ENCODE measurements around the gene PUS10. TPM values are rescaled to one million over a fixed set of nuclear protein-coding genes. Genes with fewer than 3 reads are reported as not detected.

PUS10 gene
- total and polyA plus RNA-seq, 2 of the 8 experiments (the other 6 are each of a cell fraction or from before 2014, with no cell fraction given): 1.3 to 3.1 TPM

DNA sequence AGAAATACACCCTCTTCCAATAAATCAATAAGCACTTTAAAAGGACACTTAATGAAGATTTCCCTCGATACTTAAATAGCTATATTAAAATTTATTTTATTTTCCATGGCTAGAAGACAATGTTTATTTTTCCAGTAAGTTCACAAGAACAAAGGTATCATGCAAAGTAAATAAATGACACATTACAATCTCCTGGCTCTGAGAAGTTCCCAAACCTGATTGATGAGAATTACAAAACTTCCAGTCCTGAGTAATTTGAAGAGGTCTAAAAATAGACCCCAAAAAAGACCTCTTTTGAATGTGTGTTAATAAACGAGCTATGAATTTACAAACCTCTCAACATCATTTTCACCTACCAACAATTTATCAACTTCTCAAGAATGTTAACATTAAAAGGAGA lies 2.1 kb downstream of the PUS10 start:
- H3K23ac ChIP-seq (ENCODE audit: insufficient read length): no peak overlapping the region
- H3K27ac ChIP-seq (ENCODE audit: low read depth, low read length): no peak overlapping the region
- FAIRE-seq: no peak
- no peak overlapping the region for H2AK5ac ChIP-seq (ENCODE audit: low read depth, low read length)
- H4K5ac ChIP-seq (ENCODE audit: insufficient read length, low read depth, low read length): no peak overlapping the region
- no peak overlapping the region for H2BK20ac ChIP-seq (ENCODE audit: low read length)
- CTCF ChIA-PET (ENCODE audit: partially characterized antibody): no interaction called here
- H3K27me3 ChIP-seq (replicated peaks in 1 of 4; ENCODE audit: control insufficient read depth in 3 of 4, extremely low read depth in 1 of 4, insufficient read depth in 3 of 4, low read length in 3 of 4): no peaks in the 10 kb centered on the region
- H3K4me2 ChIP-seq (ENCODE audit: insufficient read depth in 1 of 2, low read depth in 2 of 2, low read length in 2 of 2): peak overlapping the region; percentile 65 to 74
- no peak overlapping the region for H2BK120ac ChIP-seq (replicated peaks; ENCODE audit: low read depth, low read length)
- POLR2A ChIA-PET (ENCODE audit: partially characterized antibody): interaction anchor here (1.3 kb wide), 1 partner anchor 11 kb away, joined by 3 read pairs; no protein-coding TSS in a partner anchor
- H3K56ac ChIP-seq (replicated peaks; ENCODE audit: insufficient read length, low read depth, low read length): no peak overlapping the region
- no peak overlapping the region for H2BK12ac ChIP-seq (ENCODE audit: low read depth, low read length)
- peaks cover under 1% of the 10 kb centered on the region for H3K79me1 ChIP-seq (ENCODE audit: low read depth, low read length)
- peak overlapping the region in 3 of 4 experiments; percentile 76 to 96 (median 84); a peak in 5 of 8 replicates for H3K4me3 ChIP-seq (ENCODE audit: extremely low read depth in 1 of 4, insufficient read depth in 2 of 4, low read depth in 3 of 4, low read length in 4 of 4)
- H3K36me3 ChIP-seq (ENCODE audit: control insufficient read depth in 2 of 4, insufficient read depth in 4 of 4, low read length in 3 of 4): 0 out of 8 replicates have a peak, but pooled peaks cover 0 to 2% (median 0%) of the 10 kb centered on the region in 4 experiments
- no peak for DNase-seq (ENCODE audit: low read depth in 1 of 2, low spot score in 2 of 2)
- peaks cover 3% of the 10 kb centered on the region; the same call in 1 of the 2 replicates for H3K23me2 ChIP-seq (ENCODE audit: low read depth, low read length)
- WGBS, 2 experiments (ENCODE audit: extremely low coverage in 1 of 2, insufficient coverage in 1 of 2, insufficient read length in 1 of 2, insufficient replicate concordance in 2 of 2, low coverage in 1 of 2, low lambda C conversion rate in 2 of 2, missing lambda C conversion rate in 1 of 2): 67% methylated on average over 2 of the region's 2 CpGs; no CpG with 5 or more reads in 1 of the 2 experiments
- H2AFZ ChIP-seq (ENCODE audit: low read length): no peak overlapping the region
- no peak overlapping the region for H3K9ac ChIP-seq (replicated peaks in 1 of 4; ENCODE audit: extremely low read depth in 1 of 4, low read depth in 3 of 4, low read length in 3 of 4)
- H3K14ac ChIP-seq (ENCODE audit: insufficient read length): no peak overlapping the region
- H3K4me1 ChIP-seq (replicated peaks in 1 of 4; ENCODE audit: control insufficient read depth in 3 of 4, insufficient read depth in 4 of 4, low read length in 3 of 4): peaks cover 0 to 3% (median 0%) of the 10 kb centered on the region in 4 experiments; a peak in 1 of 7 replicates
- no peak overlapping the region for H3K18ac ChIP-seq (ENCODE audit: extremely low read depth, low read length)
- H3K9me3 ChIP-seq (ENCODE audit: insufficient read depth in 2 of 2, low read depth in 1 of 2, low read length in 1 of 2): no peaks in the 10 kb centered on the region
- peaks cover 0 to 30% of the 10 kb centered on the region in 2 experiments; a peak in 2 of 4 replicates for H3K79me2 ChIP-seq (ENCODE audit: control insufficient read depth in 1 of 2, insufficient read depth in 2 of 2, low read length in 2 of 2)
- no peak overlapping the region for H4K91ac ChIP-seq (replicated peaks; ENCODE audit: insufficient read length, low read length)
- H2BK15ac ChIP-seq (ENCODE audit: low read length): no peak overlapping the region
- H2BK5ac ChIP-seq (ENCODE audit: low read depth, low read length): no peak overlapping the region
- H3K4ac ChIP-seq (replicated peaks; ENCODE audit: insufficient read length, low read depth, low read length): no peak overlapping the region
- H4K8ac ChIP-seq (ENCODE audit: extremely low read depth, insufficient read depth, low read length): no peak overlapping the region
- H4K20me1 ChIP-seq (replicated peaks in 1 of 2; ENCODE audit: control insufficient read depth in 1 of 2, insufficient read depth in 2 of 2, low read length in 2 of 2): no peaks in the 10 kb centered on the region
- TF ChIP-seq TBP (IDR thresholded peaks at IDR 0.05; ENCODE audit: low read depth, low read length): no peak
- TF ChIP-seq SIX5 (IDR thresholded peaks at IDR 0.05; ENCODE audit: low read depth, low read length): no peak
- TF ChIP-seq GTF2F1 (IDR thresholded peaks at IDR 0.05; ENCODE audit: borderline replicate concordance, low read depth, low read length): no peak
- TF ChIP-seq KDM1A (IDR thresholded peaks at IDR 0.05; ENCODE audit: borderline replicate concordance, low read length): no peak
- no peak for TF ChIP-seq RXRA (IDR thresholded peaks at IDR 0.05; ENCODE audit: insufficient read depth, low read depth, low read length)
- no peak for TF ChIP-seq ZNF274 (IDR thresholded peaks at IDR 0.05; ENCODE audit: borderline replicate concordance, extremely low read depth, low read length)
- no peak for TF ChIP-seq JUN (IDR thresholded peaks at IDR 0.05; ENCODE audit: low read depth, low read length)
- no peak for TF ChIP-seq KDM4A (IDR thresholded peaks at IDR 0.05; ENCODE audit: low read depth, low read length, severe bottlenecking)
- TF ChIP-seq GABPA (IDR thresholded peaks at IDR 0.05; ENCODE audit: borderline replicate concordance, insufficient read depth, low read length): no peak
- TF ChIP-seq SP4 (IDR thresholded peaks at IDR 0.05; ENCODE audit: low read length): no peak
- no peak for TF ChIP-seq MAFK (IDR thresholded peaks at IDR 0.05; ENCODE audit: low read depth, low read length)
- TF ChIP-seq HDAC2 (IDR thresholded peaks at IDR 0.05; ENCODE audit: borderline replicate concordance in 1 of 2, low read depth in 2 of 2, low read length in 2 of 2): no peak
- TF ChIP-seq BCL11A (IDR thresholded peaks at IDR 0.05; ENCODE audit: low read depth in 2 of 2, low read length in 2 of 2): no peak
- TF ChIP-seq POLR2AphosphoS5 (IDR thresholded peaks at IDR 0.05; ENCODE audit: low read depth, low read length): no peak
- no peak for TF ChIP-seq POU5F1 (IDR thresholded peaks at IDR 0.05; ENCODE audit: low read depth, low read length)
